GM10248 (cell line): ENCODE measurements around the gene RAB3D.
A peak's percentile ranks its signal among the peaks of the same experiment; 100 is the strongest.
"Not testable (repeated sequence)": the region's sequence is repeated elsewhere in the genome, so short reads cannot be mapped to it uniquely, and the experiment has no call there.

Experiments used
- CTCF ChIA-PET: fragments of 300-600 bp; sonication (Branson Sonifier 250); formaldehyde crosslinking; extraction: SDS; loops from one replicate; lab custom pipeline; 2021; ENCODE audit warnings: antibody characterized with exemption; lab: Yijun Ruan, JAX
- POLR2A ChIA-PET: fragments of 350-650 bp; sonication (Branson Sonifier 250); formaldehyde crosslinking; extraction: SDS; loops from one replicate; lab custom pipeline; 2020; ENCODE audit warnings: antibody characterized with exemption; lab: Yijun Ruan, JAX
- DNase-seq: peaks from one replicate; pipeline ENCODE4 v3.0.0; 2012; ENCODE audit errors: extremely low spot score
- TF ChIP-seq, protein P1 (sequence below): IDR thresholded peaks from 2 replicates; pipeline ENCODE4 v1.5.1; 2012; ENCODE audit warnings: mild to moderate bottlenecking, low read depth; ENCODE audit errors: extremely low read depth, missing control alignments, control extremely low read depth

RAB3D gene

DNA sequence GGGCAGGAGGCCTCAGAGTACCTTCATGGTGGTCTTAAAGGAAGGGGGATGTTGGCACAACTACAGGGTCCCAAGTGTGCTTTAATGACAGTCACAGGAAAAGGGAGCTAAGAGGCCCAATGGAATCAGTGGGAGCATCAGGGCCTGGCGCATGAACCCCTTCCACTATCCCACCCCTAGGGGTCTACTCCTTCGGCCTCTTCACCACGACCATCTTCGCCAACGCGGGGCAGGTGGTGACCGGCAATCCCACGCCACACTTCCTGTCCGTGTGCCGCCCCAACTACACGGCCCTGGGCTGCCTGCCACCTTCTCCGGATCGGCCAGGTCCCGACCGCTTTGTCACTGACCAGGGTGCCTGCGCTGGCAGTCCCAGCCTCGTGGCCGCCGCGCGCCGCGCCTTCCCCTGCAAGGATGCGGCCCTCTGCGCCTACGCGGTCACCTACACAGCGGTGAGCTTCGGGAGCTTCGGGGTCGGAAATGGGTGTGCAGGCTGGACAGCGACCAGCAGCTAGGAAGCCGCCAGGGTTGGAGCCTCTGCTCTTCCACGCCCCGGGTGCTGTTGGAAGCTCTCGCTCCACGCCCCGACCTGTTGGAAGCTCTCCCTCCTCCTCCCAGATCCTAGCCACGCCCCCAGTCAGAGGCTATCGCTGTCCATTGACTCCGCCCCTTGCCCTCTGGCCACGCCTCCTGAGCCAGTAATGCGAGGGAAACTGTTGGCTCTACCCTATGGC, 21.7 kb upstream of the RAB3D start:
- TF ChIP-seq, protein P1, sequence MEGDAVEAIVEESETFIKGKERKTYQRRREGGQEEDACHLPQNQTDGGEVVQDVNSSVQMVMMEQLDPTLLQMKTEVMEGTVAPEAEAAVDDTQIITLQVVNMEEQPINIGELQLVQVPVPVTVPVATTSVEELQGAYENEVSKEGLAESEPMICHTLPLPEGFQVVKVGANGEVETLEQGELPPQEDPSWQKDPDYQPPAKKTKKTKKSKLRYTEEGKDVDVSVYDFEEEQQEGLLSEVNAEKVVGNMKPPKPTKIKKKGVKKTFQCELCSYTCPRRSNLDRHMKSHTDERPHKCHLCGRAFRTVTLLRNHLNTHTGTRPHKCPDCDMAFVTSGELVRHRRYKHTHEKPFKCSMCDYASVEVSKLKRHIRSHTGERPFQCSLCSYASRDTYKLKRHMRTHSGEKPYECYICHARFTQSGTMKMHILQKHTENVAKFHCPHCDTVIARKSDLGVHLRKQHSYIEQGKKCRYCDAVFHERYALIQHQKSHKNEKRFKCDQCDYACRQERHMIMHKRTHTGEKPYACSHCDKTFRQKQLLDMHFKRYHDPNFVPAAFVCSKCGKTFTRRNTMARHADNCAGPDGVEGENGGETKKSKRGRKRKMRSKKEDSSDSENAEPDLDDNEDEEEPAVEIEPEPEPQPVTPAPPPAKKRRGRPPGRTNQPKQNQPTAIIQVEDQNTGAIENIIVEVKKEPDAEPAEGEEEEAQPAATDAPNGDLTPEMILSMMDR = no peak
- no peak for DNase-seq
- POLR2A ChIA-PET = no interaction called here
- CTCF ChIA-PET = interaction anchor here (1.1 to 1.6 kb wide), 3 partner anchors 14 to 66 kb away, joined by 3 to 4 read pairs (median 3); partner anchors contain the start of genes EPOR and SWSAP1

DNA sequence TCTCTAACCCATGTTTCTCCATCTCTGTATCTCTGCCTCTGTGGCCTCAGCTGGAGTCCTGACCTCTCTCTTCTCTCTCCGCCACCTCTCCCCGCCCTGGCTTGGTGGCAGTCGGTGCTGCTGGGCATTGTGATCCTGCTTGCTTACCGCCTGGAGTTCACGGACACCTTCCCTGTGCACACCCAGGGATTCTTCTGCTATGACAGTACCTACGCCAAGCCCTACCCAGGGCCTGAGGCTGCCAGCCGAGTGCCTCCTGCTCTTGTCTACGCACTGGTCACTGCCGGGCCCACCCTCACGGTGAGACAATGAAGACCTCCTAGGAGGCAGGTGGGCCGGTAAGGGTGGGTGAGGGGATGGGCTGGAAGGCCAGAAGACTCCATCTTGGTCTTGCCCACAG, 20.0 kb upstream of the RAB3D start:
- DNase-seq = no peak
- ChIA-PET CTCF (interaction anchor here (1.0 to 3.4 kb wide), 4 partner anchors 9 to 177 kb away, joined by 3 to 11 read pairs (median 3); partner anchors contain the start of genes CCDC159 and TMEM205), POLR2A (no interaction called here)
- TF ChIP-seq, protein P1 = no peak

DNA sequence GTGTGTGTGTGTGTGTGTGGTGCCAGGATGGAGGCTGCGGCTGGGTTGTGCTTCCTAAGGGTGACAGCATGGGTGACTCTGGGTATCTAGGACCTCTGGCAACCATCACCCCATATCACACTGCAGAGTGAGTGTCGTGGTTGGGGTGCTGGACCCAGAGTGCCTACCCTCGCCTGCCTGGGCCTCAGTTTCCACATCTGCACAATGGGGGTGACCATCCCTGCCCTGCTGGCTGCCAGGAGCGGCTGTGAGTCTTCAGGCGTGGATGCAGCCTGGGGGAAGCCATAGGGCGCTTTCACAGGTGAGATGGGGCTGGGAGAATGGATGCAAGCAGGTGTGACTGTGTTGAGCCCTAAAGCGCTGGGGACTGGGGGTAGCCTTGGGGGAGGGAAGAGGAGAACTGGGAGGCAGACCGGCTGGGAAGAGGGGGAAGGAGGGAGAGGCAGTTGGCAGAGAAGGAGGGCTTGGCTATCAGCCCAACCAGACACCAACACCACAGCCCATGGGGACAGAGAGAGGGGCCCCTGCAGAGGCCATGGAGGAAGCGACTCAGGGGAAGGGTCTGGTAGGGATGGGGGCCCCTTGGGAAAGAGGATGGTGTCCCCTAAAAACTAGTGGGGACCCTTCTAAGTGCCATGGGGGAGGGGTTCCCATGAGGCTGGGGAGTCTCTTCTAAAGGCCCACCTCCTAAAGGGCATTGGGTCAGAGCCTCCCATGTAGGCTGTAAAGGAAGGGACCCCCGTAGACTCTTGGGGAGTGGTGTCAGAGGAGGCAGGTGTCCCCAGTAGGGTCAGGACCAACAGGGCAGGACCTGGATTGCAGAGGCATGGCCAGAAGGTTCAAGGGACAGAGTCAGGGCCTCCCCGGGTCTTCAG, 17.5 kb upstream of the RAB3D start:
- CTCF ChIA-PET = interaction anchor here (1.5 to 3.4 kb wide), 2 partner anchors 8 to 12 kb away, joined by 4 to 11 read pairs; no protein-coding TSS in a partner anchor
- no peak for DNase-seq
- TF ChIP-seq, protein P1 = no peak
- POLR2A ChIA-PET = no interaction called here

DNA sequence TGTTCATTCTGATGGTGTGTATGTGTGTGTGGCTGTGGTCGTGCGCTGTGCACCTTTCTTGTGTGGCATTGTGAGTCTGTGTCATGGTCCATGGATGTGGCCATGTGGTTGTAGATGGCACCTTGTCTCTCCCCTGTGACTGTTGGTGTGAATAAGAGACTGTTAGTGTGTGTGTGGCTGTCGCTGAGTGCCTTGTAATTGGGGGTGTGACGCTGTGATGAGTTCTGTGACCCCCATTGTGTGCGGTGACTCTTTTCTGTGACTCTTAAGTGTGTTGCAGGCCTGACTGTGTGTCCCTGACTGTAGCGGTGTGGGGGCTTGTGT, 16.6 kb upstream of the RAB3D start:
- no peak for DNase-seq
- ChIA-PET CTCF (no interaction called here), POLR2A (no interaction called here)
- TF ChIP-seq, protein P1 = no peak

DNA sequence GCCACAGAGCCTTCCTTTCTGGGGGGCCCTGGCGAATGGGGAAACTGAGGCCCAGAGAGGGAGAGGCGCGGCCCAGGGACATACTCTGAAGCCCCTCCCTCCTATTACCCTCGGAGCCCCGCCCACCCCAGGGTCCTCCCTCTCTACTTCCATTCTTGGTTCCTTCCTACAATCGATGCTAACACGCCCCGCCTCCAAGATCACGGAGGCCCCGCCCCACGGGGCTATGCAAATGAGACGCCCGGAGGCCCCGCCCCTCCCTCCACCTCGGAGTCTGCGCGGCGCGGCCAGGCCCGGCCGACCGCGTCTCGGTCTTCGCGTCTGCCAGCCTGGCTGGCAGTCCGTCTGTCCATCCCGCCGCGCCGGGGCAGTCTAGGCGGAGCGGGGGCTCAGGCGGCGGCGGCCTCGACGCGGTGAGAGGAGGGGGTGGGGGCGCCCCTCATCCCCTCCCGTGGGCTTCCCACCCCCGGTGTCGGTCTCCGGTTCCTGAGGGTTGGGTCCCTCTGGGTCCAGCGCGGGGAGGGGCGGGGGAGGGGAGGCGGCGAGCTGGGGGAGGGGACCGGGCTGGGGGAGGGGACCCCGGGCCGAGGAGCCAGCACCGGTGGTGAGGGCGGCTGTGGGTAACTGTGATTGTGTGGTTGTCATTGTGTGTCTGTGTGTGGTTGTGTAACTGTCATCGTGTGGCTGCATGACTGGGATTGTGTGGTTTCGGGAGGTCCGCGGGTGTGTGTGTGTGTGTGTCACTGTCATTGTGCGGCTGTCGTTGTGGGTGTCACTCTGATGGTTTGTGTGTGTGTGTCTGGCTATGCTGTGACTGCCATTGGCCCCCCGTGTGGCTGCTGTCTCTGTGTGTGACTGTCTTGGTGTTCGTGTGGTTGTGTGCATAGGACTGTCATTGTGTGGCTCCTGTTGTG, 16.0 kb upstream of the RAB3D start, which contains the start of gene PLPPR2:
TSS of gene PLPPR2 (plus strand) at position 273 of the 914 bp plus-strand sequence. CDS start 2,242 bp downstream, outside the sequence.
- POLR2A ChIA-PET = no interaction called here
- DNase-seq = peak; percentile 83
- TF ChIP-seq, protein P1 = no peak
- CTCF ChIA-PET = no interaction called here

GRCh38 chr19:11354102-11354501, 14.6 kb upstream of the RAB3D start:
- DNase-seq, POLR2A ChIA-PET: not testable (repeated sequence)
- CTCF ChIA-PET = interaction anchor here (1.0 kb wide), 1 partner anchor 65 kb away, joined by 3 read pairs; the partner anchor contains the start of gene RGL3
